HG03039 (cell line): ENCODE results near the gene RUNX1.

ENCODE experiments used
- ATAC-seq: cut with Tn5 transposase; IDR thresholded peaks from one replicate; pipeline ENCODE4 v1.9.1; 2021; ENCODE audit warnings: mild to moderate bottlenecking, moderate library complexity; ENCODE audit not compliant: unreplicated experiment

The RUNX1 gene

GRCh38 chr21:34836933-34837505, 212.1 kb downstream of the RUNX1 start:
- ATAC-seq: no peak

GRCh38 chr21:34836103-34836932, 212.8 kb downstream of the RUNX1 start:
- no peak for ATAC-seq

- ATAC-seq: no peak
Observed at GRCh38 chr21:34835526-34835925, 213.6 kb downstream of the RUNX1 start.

GRCh38 chr21:34834852-34835501, 214.1 kb downstream of the RUNX1 start:
- no peak for ATAC-seq

- ATAC-seq: no peak
Observed at GRCh38 chr21:34834290-34834689, 214.8 kb downstream of the RUNX1 start.

GRCh38 chr21:34833465-34833864, 215.6 kb downstream of the RUNX1 start:
- no peak for ATAC-seq

GRCh38 chr21:34830386-34831170, 218.5 kb downstream of the RUNX1 start:
- ATAC-seq: no peak

- no peak for ATAC-seq
Observed at GRCh38 chr21:34827445-34828235, 221.5 kb downstream of the RUNX1 start.

- ATAC-seq: no peak
Observed at GRCh38 chr21:34826836-34827235, 222.3 kb downstream of the RUNX1 start.

- no peak for ATAC-seq
Observed at GRCh38 chr21:34825948-34826548, 223.1 kb downstream of the RUNX1 start.

GRCh38 chr21:34825101-34825500, 224.0 kb downstream of the RUNX1 start:
- ATAC-seq: no peak

- ATAC-seq: no peak
Observed at GRCh38 chr21:34824314-34824713, 224.8 kb downstream of the RUNX1 start.

- ATAC-seq: no peak
Observed at GRCh38 chr21:34822942-34823341, 226.2 kb downstream of the RUNX1 start.

GRCh38 chr21:34822168-34822567, 226.9 kb downstream of the RUNX1 start:
- no peak for ATAC-seq

GRCh38 chr21:34821717-34822116, 227.4 kb downstream of the RUNX1 start:
- no peak for ATAC-seq

GRCh38 chr21:34820051-34820450, 229.1 kb downstream of the RUNX1 start:
- ATAC-seq: no peak

GRCh38 chr21:34819357-34819999, 229.6 kb downstream of the RUNX1 start:
- no peak for ATAC-seq

- no peak for ATAC-seq
Observed at GRCh38 chr21:34818662-34819158, 230.4 kb downstream of the RUNX1 start.
